GM21360 (cell line): ENCODE results near the gene LRRC10B.

ENCODE experiments used
- ATAC-seq: cut with Tn5 transposase; IDR thresholded peaks from one replicate; pipeline ENCODE4 v1.9.1; 2021; ENCODE audit warnings: mild to moderate bottlenecking, moderate library complexity; ENCODE audit not compliant: unreplicated experiment

Gene LRRC10B

DNA sequence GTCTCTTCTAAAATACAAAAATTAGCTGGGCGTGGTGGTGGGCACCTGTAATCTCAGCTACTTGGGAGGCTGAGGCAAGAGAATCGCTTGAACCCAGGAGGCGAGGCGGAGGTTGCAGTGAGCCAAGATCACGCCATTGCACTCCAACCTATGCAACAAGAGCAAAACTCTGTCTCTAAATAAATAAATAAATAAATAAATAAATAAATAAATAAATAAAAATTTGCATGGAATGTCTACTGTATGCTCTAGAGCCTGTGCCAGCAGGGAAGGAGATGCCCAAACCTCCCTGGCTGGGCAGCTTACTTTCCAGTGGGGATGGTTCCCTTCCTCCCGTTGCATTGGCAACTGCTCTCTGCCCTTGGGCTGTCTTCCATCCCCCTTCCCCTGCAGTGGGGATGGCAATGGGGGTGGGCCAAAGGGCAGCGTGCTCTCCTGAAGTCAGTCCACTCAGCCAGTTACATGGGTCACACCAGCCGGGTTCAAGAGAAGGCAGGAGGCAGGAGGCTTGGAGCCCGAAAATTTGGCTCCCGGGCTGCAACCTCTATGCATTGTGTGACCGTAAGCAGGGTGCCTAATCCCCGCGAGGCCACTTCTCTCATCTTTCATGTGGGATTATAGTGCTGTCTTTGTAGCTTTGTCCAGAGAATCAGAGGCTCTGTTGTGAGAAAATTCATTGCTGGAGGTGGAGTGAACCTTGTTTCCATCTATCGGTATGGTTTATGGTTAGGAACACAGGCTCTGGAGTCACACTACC, 1.4 kb upstream of the LRRC10B start:
- no peak for ATAC-seq

DNA sequence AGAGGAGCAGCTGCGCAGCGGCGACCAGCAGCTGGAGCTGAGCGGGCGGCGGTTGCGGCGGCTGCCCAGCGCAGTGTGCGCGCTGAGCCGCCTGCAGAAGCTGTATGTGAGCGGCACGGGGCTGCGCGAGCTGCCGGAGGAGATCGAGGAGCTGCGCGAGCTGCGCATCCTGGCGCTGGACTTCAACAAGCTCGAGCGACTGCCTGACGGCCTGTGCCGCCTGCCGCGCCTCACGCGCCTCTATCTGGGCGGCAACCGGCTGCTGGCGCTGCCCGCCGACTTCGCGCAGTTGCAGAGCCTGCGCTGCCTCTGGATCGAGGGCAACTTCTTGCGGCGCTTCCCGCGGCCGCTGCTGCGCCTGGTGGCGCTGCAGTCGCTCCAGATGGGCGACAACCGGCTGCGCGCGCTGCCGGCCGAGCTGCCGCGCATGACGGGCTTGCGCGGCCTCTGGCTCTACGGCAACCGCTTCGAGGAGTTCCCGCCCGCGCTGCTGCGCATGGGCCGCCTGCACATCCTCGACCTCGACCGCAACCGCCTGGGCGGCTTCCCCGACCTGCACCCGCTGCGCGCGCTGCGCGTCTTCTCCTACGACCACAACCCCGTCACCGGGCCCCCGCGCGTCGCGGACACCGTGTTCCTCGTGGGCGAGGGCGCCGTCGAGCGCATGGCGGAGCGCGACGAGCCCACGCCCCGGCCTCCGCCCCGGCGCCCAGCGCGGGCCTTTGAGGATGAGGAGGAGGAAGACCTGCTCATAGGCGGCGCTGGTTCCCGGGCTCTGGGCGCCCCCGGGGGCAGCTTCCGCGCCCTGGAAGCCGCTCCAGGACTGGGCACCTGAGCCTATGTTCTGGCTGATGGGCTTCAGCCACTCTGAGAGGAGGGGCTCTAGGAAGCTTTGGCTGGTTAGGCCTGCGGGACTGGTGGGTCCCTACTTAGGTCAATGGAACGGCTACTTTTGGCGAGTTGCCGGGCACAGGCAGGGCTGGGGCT, 787 bp downstream of the LRRC10B start:
- peak; percentile 72 for ATAC-seq

DNA sequence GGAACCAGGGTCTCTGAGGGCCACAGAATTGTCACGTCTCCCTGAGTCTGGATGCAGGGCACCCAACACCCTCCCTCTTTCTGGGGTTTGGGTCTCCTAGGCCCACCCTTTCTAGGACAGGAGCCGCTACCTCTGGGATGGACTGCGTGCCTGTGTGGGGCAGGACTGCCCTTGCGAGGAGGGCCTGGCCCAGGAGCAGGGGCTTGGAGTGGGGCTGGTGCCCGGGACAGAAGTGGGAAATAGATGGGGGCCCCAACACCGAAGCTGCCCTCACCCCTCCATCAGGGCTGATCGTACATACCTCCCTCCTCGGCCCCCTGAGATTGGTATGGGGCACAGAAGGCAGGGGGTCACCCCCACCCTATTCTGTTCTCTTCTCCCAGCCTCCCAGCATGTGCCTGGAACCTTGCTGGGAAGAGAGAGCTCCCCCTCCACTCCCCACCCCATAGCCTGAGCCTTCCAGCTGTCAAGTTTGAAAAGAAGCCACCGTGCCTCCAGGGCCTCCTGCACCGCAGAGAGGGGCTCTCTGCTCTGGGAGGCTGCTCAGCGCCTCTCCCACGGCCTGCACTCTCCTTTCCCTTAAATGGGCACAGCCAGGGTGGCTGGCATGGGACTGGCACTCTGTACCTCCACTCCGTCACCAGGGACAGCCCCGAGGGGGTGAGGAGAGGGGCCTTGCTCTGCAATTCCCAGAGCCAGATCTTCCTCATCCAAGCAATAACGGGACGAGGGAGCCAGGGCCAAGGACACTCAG, 1.8 kb downstream of the LRRC10B start:
- ATAC-seq: no peak

DNA sequence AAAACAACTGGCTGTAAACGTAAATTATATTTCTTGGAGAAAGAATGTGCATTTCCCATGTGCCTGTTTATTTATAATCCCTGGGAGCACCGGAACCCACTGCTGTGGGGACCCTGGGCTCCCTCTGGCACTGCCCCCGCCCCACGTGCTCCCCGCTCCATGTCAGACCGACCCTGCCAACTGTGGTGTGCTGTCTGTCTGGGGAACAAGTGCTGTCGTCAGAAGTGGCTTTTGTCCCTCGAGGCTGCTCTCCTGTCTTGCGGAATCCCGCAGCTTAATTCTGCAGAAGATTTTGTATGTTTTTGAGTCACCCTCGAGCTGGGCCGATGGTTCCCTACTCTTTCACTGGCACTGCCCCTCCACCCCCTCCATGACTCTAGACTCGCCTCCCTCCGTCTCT, 2.4 kb downstream of the LRRC10B start:
- ATAC-seq: no peak

DNA sequence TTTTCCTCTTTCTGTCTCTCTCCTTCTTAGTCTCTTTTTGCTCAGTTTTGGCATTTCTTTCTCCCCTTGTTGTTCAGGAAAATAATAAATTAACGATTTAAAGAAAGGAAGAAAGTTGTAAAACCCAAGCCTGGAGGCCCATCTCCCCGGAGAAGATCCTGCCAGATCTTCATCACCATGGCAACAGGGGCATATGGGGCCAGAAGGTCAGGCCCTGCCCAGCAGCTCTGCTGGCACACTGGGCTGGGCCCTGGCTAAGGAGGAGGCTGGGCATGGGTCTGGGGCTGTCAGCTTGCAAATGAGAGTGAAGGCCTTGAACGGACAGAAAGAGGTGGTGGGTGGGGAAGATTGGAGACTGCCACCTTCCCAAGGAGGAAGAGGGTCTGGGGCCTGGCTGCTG, 2.8 kb downstream of the LRRC10B start:
- no peak for ATAC-seq

DNA sequence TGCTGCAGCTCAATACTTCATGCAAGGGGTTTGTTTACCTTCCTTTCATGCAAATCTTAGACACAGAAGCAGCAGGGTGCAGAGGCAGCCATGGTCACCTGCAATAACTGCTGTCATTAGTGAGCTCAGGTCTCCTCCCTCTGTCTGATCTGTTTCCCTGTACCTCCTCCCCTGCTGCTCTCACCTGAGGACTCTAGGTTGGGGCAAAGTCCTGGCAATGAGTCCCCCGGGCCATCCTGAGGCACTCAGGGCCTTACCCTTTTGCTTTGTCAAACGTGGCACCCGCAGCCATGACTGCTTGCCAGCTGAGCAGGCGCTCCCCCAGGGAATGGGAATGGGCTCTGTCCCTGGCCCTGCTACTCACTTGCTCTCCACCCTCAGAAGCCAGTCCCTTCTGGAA, 3.9 kb downstream of the LRRC10B start:
- ATAC-seq: no peak

DNA sequence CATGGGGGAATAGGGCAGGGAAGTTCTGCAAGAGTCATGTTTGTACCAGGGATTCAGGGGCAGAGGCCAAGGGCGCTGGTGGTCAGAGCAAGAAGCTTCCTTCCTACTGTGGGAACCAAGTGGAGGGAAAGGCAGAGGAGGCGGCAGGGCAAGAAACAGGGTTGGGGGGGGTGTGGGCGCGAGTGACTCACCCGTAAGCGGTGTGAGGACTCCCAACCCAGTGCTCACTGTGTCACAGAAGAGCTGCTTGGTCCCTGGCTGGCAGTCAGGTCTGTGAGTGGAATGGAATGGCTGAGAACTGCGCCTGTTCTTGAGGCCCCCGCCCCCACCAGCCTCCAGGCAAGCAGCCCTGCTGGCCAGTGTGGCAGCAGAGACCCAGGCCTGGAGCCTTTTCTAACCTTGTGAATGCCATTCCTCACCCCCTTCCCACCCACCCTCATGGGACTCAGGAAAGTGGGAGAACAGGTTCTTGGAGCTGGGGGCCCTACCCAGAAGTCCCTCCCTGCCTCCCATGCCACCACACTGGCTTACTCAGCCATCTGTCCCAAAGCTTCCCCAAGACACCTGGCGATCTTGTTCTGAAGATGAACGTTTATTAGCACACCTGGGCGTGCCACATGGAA, 4.7 kb downstream of the LRRC10B start:
- ATAC-seq: no peak

DNA sequence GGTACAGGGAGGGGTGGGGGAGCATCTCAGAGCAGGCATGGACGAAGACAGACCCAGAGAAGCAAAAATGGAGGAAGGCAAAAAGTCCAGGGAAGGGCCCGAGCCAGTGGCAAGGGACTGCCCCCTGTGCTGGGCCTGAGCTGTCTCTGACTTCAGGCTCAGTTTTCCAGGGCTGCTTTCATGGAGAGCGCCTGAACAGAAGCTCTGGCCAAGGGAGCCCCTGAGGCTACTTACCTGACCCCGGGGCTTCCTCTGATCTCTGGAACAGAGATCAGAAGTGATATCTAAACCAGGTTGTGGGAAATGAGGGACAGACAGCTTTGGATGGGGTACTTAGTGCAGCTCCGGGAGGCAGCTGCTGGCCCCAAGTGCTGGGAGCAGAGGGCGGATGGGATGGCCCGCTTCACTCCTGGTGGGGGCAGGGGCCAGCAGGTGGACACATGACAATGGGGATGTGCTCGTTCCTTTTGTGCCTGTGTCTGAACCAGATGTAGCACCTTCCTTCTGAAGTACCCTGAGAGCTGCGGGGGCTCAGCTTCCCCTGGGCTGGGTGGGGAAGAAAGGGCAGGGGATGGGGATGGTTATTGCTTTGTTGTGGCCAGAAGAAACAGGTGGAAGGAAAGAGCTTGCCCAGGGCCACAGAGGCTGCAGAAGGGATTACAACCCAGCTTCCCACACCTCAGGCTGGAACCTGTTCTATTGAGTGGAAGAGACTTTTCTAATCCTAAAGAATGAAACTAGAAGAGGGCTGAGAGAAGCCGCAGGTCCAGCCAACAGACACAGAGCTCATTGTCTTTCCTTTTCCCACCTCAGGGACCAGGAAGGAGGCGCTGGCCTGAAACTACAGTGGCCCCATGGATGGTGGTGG, 5.7 kb downstream of the LRRC10B start:
- ATAC-seq: no peak

DNA sequence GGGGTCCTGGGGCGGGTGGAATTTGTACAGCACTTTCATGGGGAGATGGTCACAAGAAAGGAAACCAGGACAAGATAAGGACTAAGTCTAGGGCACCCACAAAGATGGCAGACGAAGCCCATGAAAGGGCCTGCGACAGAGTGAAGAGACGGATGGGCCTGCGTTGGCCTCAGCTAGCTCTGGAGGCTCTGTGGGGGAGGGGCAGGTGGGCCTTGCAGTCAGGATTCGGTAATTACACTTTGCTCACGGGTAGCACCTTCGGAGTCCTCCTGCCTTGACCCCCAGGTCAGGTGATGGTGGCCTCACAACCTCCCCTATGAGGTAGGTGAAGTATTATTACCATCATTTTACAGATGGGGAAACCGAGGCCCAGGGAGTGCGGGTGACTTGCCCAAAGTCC, 7.1 kb downstream of the LRRC10B start:
- ATAC-seq: no peak

DNA sequence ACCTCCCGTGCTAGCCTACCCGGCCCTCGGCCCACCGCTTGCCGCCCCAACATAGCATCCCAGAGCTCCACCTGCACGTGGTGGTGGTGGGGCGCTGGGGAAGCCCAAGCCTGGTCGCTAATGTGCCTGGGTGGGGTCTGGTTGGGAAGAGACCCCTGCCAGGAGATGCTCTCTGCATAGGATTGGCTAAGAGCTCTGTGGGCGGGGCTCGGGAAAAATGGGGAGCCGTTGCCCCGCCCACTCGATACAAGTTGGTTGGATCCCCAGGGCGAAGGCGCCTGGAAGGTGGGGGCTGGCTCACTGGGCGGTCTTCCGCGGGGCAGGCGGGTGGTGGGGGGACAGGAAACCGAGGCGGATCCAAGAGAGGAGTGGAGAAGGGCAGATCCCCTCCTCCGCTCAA, 7.6 kb downstream of the LRRC10B start:
- no peak for ATAC-seq

DNA sequence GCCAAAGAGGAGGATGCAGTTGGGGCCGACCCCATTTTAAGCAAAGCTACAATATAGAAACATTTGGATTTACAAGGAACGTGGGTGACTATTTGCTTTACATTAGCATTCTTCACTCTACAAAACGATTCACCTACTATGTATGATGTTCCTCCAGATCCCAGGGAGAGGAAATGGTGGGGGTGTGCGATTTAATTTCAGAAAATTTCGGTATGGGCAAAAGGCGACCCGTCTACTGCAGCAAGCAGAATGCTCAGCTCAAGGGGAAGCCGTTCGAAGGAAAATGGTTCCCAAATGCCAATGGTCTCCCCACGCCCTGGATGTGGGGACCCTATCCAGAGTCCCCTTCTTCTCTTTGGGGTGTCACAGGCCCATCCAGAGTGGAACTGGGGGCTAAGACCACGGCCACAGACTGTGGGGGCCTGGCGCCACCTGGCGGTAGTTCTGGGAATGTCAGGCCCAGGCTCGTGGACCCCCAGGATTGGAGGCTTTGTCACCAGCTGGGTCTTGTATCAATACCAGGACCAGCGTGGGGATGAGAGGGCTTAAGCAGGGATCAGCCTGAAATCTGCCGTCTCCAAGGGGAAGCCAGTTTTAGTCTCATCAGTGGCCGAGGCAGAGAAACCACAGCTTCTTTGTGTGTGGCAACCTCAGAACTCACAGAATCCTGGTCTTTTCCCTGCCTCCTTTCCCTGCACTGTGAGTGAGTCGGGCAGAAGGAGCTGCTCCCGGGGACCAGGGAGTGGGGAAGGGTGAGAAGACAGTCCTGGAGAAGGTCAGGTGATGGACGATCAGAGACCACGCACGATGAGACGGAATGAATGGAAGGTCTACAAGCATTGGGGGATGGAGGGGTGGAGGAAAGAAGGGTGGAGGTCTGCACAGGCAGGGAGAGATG, 8.4 kb downstream of the LRRC10B start:
- ATAC-seq: no peak

DNA sequence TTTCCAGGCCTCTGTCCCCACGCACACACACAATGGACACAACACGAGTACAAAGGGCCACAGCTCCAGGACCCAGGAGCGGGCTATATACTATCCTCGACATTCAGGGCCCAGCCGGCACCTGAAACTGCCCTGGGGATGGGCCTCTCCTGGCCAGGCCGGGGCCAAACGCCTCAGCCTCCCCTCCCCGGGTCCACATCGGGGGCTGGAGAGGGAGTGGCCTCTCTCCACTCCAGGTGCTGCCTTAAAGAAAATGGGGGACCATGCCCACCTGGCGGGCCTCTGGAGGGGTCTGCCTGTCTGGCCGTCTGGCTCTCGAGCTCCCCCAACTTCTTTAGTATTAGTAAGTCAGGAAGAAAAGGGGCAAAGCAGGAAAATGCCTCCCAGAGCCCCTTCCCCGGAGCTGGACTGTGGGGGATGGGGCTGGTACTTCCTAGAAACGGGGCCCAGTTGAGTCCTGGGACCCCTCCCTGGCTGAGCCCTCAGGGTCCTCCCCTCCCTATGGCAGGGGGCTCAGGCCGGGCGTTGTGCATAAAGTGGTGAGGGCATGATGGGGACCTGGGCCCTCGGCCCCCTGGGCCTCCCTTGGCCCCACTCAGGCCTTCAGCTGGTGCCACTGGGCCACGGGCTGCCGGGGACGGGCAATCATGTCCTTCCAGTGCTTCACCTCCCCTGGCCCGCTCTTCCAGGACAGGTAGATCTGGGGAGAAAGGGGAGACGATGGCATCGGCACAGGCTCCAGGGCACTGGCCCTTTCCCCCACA, 9.7 kb downstream of the LRRC10B start:
- ATAC-seq: no peak

DNA sequence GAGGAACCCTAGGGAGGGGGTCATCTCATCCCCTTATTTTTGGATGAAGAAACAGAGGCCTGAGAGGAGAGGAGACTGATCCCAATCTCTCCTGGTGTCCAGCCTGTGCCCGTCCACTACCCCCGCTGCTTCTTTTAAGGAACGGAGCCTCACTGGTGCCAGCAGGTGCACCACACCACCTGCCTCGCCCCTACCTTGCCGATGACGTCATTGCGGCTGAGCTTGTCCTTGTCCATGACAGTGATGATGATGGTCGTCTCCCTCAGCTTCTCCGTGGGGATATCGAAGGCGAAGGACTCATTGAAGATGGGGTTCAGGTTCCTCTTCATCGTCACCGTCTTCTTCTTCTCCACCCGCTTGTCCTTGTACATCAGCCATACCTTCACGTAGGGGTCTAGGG, 14.3 kb downstream of the LRRC10B start:
- no peak for ATAC-seq

DNA sequence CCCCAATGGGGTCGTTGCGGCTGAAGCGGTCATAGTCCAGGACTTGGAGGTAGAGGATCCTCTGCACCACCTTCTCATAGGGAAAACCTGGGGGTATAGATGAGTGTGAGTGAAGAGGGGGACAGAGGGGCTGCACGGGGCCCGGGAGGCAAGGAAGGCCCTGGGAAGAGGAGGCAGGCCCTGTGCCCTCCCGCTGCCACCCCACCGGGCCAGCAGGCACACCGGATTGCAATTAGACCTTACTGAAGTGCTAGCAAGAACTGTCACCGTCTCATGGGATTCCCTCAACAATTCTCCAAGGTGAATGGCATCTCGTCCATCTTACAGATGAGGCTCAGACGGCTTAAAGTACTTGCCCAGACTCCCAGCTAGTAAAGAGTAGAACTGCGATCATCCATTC, 15.9 kb downstream of the LRRC10B start:
- no peak for ATAC-seq

DNA sequence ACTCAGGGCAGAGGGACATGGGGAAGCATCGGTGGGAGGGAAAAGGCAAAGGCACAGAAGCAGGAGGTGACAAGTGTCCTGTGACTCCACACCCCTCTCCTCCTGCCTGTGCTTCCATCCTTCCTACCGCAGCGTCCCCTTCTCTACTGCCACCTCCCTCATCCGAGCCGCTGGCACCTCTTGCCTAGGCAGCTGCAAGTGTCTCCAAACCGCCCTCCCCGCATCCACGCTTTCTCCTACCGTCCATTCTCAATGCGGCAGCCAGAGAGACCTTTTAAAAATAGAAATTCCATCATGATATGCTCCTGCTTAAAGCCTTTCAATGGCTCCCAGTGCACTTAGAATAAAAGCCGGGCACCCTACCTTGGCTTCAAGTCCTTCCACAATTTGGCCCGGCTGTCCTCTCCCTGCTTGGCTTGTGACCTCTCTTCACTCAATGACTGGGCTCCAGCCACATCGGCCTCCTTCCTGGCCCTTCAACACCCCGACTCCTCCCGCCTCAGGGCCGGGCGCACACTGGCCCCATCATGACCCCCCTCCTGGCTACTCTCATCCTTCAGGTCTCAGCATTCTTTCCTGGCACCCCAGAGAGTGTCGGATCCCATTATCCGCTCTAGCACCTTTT, 16.5 kb downstream of the LRRC10B start:
- ATAC-seq: no peak

DNA sequence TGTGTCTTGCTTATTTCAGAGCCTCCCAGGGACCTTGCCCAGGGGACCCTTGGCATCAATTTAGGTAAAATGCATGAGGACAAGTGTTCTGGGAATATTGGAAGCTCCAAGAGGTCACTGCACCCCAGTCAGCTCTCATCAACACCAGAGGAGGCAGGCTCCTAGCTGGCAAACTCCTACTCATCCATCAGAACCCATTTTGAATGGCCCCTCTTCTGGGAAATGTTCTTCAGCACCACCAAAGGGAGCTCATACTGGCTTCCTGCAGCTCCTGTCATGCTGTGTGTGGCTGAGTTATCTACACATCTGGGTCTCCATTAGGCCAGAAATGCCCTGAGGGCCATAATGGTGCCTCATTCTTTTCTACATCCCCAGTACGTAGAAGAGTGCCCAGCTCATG, 17.7 kb downstream of the LRRC10B start:
- no peak for ATAC-seq

DNA sequence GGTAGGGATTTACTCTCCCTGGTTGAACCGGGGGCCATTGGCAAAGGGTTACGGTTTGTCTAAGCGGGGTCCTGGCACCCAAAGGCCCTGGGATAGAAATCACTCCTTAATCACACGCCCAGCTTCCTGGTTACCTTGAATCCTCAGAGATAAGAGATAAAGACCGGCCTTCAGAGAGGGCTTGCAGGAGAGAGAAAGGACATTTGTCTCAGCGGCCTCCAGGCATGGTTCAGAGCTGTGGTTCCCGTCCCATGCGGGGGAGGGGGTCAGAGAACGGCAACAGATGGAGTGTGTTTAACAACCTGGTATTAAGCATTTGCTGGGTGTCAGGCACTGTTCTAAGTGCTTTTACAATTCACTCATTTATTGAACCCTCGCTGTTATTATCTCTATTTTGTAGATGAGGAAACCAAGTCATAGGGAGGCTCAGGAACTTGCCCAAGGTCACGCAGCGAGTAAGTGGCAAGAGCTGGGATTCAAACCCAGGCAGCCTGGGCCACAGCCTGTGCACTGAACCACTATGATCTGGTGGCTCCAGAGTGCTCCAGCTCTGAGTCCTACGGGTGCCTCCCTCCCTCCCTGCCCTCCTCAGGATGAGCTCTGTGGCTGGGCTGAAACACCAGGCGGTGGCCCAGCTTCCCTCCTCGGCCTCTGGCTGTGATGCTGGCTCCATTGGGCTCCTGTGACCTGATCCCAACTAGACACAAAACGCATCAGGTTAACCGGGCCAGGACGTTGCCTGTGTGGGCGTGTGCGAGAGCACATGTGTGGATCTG, 18.6 kb downstream of the LRRC10B start:
- no peak for ATAC-seq
